Measurements from ENCODE around the gene PTPN4. TPM values are rescaled to one million over a fixed set of nuclear protein-coding genes. Genes with fewer than 3 reads are reported as not detected.
"Not testable (repeated sequence)": the region's sequence is repeated elsewhere in the genome, so short reads cannot be mapped to it uniquely, and the experiment has no call there.

PTPN4 gene
- total RNA-seq, 1 experiment from 2014 or later: 10.1 TPM

GRCh38 chr2:120016800-120017199 lies 257.1 kb downstream of the PTPN4 start:
- no peak for DNase-seq (ENCODE audit: low read depth)

DNA sequence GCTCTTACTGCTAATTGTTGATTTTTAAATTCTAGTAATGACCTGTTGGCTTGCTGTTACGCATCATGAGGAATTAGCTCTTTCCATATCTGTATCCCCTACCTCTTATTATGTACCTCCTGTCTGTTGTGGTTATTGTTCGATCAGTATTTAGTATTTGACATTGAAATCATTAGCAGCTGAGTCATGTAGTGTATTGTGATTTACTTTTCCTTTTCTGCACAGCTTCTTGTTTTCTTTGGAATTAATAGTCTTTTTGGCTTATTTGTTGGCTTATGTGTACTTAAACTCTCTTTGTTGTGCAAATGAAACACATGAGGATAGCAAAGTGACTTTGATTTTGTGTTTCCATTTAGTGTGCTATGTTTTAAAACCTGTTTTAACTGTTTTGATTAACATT lies 257.5 kb downstream of the PTPN4 start:
- no peak for DNase-seq (ENCODE audit: low read depth)

DNA sequence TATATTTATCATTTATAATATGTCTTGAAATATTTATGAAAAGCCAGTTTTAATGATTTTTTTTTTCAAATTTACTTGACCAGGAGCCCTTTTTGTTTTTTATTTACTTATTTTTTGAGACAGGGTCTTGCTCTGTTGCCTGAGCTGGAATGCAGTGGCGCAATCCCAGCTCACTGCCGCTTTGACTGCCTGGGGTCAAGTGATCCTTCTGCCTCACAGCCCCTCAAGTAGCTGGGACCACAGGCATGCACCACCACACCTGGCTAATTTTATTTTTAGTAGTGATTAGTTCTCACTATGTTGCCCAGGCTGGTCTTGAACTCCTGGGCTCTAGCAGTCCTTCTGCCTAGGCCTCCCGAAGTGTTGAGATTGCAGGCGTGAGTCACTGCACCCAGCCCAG lies 258.8 kb downstream of the PTPN4 start:
- DNase-seq (ENCODE audit: low read depth): no peak

DNA sequence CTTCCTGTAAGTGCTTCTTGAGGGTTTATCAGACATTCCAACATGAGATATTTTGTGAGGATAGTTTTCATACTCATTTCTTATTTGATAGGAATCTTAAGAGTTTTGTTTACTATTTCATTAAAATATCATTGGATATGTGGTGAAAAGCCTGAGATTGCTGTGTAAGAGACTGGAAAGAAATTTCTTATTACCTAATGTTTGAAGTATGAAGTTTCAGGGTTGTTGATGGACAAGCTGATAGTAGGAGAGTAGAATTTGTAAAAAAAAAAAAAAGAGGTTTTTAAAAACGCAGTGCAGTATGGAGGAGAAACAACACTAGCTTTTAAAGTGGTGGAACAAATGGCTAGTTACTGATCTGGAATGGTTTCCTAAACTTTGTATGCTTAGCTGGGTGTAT lies 260.8 kb downstream of the PTPN4 start:
- no peak for DNase-seq (ENCODE audit: low read depth)

- DNase-seq (ENCODE audit: low read depth): not testable (repeated sequence)
Observed at GRCh38 chr2:120022505-120022904, 262.8 kb downstream of the PTPN4 start.

DNA sequence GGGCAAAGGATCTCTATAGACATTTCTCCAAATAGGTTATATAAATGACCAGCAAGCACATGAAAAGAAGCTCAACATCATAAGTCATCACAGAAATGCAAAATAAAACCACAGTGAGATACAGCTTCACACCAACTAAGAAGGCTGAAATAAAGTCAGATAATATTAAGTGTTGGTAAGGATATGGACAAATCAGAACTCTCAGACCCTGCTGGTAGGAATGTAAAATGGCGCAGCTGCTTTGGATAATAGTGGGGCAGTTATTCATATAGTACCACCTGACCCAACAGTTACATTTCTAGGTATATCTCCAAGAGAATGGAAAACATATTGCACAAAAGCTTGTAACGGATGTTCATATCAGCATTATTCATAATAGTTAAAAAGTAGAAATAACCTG lies 267.2 kb downstream of the PTPN4 start:
- DNase-seq (ENCODE audit: low read depth): no peak

DNA sequence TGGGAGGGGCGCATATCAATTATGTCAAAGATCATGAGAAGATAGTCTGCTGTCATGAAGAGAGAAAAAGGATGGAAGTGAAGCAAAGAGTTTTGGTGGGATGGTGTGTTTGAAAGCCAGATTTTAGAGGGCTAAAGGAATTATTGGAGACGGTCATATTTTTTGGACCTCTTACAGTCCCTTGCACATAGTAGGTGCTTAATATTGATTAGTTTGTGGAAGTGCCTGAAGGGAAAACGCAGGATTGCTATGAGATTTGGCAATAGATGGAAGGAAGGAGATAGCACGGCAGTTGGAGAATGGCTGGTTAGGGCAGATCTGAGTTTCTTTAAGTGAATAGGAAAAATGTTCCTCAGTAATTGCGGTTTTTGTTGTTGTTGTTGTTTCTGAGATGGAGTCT lies 269.1 kb downstream of the PTPN4 start:
- no peak for DNase-seq (ENCODE audit: low read depth)

GRCh38 chr2:120029672-120030640 lies 270.2 kb downstream of the PTPN4 start:
- no peak for DNase-seq (ENCODE audit: low read depth)

DNA sequence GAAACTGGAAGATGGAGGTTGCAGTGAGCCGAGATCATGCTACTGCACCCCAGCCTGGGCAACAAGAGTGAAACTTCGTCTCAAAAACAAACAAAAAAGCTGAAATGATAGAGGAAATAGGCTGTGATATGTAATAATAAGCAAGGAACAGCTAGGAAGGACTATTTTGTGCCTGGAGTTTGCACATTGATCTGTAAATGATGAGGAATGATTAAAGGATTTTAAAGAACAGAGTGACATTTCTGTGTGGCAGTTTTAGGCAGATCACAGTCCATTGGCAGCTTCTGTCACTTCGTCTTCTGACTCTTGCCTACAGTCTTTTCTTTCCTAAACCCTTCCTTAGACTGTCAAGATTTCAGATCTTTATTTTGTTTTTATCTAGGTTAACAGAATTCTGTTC lies 272.6 kb downstream of the PTPN4 start:
- no peak for DNase-seq (ENCODE audit: low read depth)

Other genes with a start within 250 kb of the PTPN4 start
- not detected in 2 replicates for gene SCTR, start 235.4 kb upstream of the PTPN4 start, total RNA-seq (2014; rRNA removed; shearing (Covaris generic))
- gene CFAP221, start 215.5 kb upstream of the PTPN4 start, total RNA-seq (2014; rRNA removed; shearing (Covaris generic)): 0.12 TPM in 1 of 2 replicates, not detected in the other
- 10.3 and 13.3 TPM in 2 replicates for gene TMEM177, start 80.7 kb upstream of the PTPN4 start, total RNA-seq (2014; rRNA removed; shearing (Covaris generic))

All from M059J (cell line).